Pancreas (tissue), 10 donors: ENCODE results near the gene AVEN. TPM values are rescaled to one million over a fixed set of nuclear protein-coding genes. Genes with fewer than 3 reads are reported as not detected.

Experiments
- ATAC-seq, 4 donors: fragments of 200-7000 bp; cut with Tn5 transposase; one replicate each; pipeline versions ENCODE4 v1.8.0 to v1.9.1; 2020; ENCODE audit warnings: mild to moderate bottlenecking in 4 of 4, moderate library complexity in 4 of 4
- DNase-seq, 6 donors: peaks; one replicate each; pipeline ENCODE4 v3.0.0-alpha.2; 2020
- FAIRE-seq: peaks from 2 replicates; lab custom pipeline; 2012; peaks lifted over from hg19 to GRCh38; lab: Jason Lieb, UNC
- H3K27ac ChIP-seq, 4 donors: fragments of 200-600 bp; sonication (generic); 1 replicate in 3 of 4; 2 replicates in 1 of 4; pipeline versions ENCODE4 v1.5.0 to v1.8.0; 2020
- H3K27me3 ChIP-seq, 4 donors: fragments of 200-600 bp; one replicate each; pipeline ENCODE4 v1.8.0; 2021
- H3K36me3 ChIP-seq, 3 donors: fragments of 200-600 bp; sonication (generic) in 1 of 3; one replicate each; pipeline versions ENCODE4 v1.5.0 to v1.8.0; 2020 to 2021
- H3K4me1 ChIP-seq, 3 donors: fragments of 200-600 bp; one replicate each; pipeline ENCODE4 v1.8.0; 2021
- H3K4me3 ChIP-seq, 4 donors: fragments of 200-600 bp; sonication (generic) in 2 of 4; one replicate each; pipeline versions ENCODE4 v1.5.0 to v1.8.0; 2020 to 2021
- H3K9me3 ChIP-seq, 4 donors: fragments of 200-600 bp; one replicate each; pipeline ENCODE4 v1.8.0; 2021
- WGBS, 2 donors: extraction: QIAGEN DNeasy Blood & Tissue Kit; methylation state at CpG; one replicate each; pipeline ENCODE4 v1.1.7; 2013; 5-methylcytosine and 5-hydroxymethylcytosine counted together
- intact Hi-C, 3 donors: fragments of 100-400 bp; cut with DNase I; formaldehyde crosslinking; loops; one replicate each; pipeline versions ENCODE4 v1.11.1 to v1.14.2; 2022
- polyA plus RNA-seq, 2 donors: library from polyadenylated mRNA; stranded (reverse); fragments of 200-250 nt; gene quantifications; one replicate each; pipeline ENCODE4 v1.2.3, GENCODE V29; 2013
- total RNA-seq, 6 donors: library from RNA; stranded (reverse); fragmentation: NEBNext Ultra II Directional in 4 of 6; extraction: Animal tissue kit (Norgen Biotek cat#: 25700) in 4 of 6; gene quantifications; one replicate each; pipeline versions ENCODE4 v1.2.1 to v1.2.4, GENCODE V29; 2021 to 2023
- TF ChIP-seq, protein P1 (sequence below), 4 donors: fragments of 200-600 bp; sonication (generic) in 3 of 4; IDR thresholded peaks; one replicate each; pipeline versions ENCODE4 v1.5.0 to v1.8.0; 2021; ENCODE audit warnings: antibody characterized with exemption in 4 of 4
- donor health status: healthy with polysubstance abuse.
- donor health status: DM: no; HTN: no; CAD: no; lungs with moderate emphysema.
- donor health status: DM: no; HTN: no; CAD: no.
- donor health status: control.
- donor health status: control.
- donor health status: Bipolar disorder and iron deficiency.
- donor health status: DM: yes; HTN: yes; CAD: no.
- donor health status: DM: no; HTN: no; CAD: no.
- donor health status: DM: no; HTN: no; CAD: no.
- donor health status: DM: yes; HTN: yes; CAD: no.

AVEN gene
- total and polyA plus RNA-seq, 8 donors: 5.9 to 13.9 (median 9.6) TPM

DNA sequence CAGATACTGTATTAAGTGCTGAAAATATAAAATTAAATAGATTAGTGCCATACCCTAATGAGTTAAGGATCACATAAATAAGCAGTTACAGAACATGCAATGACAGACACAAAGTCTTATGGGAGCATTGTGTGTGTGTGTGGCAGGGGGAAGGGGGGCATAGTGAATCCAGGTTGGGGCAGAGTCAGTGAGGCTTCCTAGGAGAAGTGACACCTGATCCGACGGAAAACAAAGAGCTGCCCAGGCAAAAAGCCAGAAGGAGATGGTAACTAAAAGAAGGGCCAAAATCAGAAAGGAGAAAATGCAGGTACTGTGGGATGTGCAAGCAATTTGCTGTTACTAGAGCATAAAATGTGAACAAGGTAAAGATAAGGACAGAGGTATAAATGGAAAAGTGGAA lies 150.8 kb downstream of the AVEN start:
- Histone ChIP-seq H3K27me3 (no peaks in the 10 kb centered on the region), H3K4me3 (no peak overlapping the region), H3K4me1 (no peaks in the 10 kb centered on the region), H3K9me3 (no peaks in the 10 kb centered on the region), H3K36me3 (no peaks in the 10 kb centered on the region), H3K27ac (no peak overlapping the region)
- TF ChIP-seq, protein P1, sequence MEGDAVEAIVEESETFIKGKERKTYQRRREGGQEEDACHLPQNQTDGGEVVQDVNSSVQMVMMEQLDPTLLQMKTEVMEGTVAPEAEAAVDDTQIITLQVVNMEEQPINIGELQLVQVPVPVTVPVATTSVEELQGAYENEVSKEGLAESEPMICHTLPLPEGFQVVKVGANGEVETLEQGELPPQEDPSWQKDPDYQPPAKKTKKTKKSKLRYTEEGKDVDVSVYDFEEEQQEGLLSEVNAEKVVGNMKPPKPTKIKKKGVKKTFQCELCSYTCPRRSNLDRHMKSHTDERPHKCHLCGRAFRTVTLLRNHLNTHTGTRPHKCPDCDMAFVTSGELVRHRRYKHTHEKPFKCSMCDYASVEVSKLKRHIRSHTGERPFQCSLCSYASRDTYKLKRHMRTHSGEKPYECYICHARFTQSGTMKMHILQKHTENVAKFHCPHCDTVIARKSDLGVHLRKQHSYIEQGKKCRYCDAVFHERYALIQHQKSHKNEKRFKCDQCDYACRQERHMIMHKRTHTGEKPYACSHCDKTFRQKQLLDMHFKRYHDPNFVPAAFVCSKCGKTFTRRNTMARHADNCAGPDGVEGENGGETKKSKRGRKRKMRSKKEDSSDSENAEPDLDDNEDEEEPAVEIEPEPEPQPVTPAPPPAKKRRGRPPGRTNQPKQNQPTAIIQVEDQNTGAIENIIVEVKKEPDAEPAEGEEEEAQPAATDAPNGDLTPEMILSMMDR (IDR thresholded peaks at IDR 0.05): no peak
- DNase-seq: no peak
- ATAC-seq: no peak
- no peak for FAIRE-seq
- WGBS, 2 donors: 39 to 50% methylated on average over 2 of the region's 2 CpGs
- intact Hi-C loops: no loop called here

DNA sequence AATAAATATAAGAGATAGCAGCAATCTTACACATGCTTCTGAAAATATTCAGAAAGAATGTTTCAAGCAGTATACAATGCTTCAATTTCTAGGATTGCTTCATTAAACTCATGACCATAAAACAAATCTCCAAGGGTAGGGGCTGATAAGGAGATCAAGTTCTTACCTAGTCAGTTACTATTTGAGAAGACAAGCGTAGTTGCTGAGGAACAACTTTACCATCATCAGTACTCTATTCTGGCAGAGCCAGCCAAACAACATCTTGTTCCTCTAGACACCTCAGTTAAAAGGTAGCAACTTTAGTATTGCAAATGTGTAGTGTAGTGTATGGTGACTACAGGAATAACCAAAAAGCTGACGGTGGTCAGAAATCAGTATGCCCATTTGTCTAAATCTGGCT lies 156.1 kb downstream of the AVEN start:
- Histone ChIP-seq H3K9me3 (no peaks in the 10 kb centered on the region), H3K4me3 (no peak overlapping the region), H3K27ac (no peak overlapping the region), H3K36me3 (no peaks in the 10 kb centered on the region), H3K27me3 (no peaks in the 10 kb centered on the region), H3K4me1 (no peaks in the 10 kb centered on the region)
- 88 to 93% methylated on average over 2 of the region's 2 CpGs for WGBS, 2 donors
- intact Hi-C loops: no loop called here
- FAIRE-seq (no peak), DNase-seq (no peak), ATAC-seq (no peak)
- TF ChIP-seq, protein P1 (IDR thresholded peaks at IDR 0.05): no peak

DNA sequence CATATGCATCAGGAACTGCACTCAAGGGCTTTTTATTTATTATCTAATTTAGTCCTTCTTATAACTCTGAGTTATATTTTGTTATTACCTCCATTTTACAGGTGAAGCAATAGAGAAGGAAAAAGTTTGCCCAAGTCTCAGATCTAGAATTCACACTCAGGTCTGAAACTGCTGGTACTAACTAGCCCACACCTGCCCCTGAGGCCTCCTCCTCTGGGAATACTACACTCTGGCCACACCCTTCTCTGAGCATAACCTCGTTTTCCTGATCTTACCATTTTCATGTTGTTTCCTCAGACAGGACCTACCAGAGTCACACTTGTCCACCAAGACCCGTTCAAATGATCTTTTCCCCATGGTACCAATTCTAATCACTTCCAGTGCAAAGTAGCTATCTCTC lies 164.8 kb downstream of the AVEN start:
- ATAC-seq (no peak), DNase-seq (no peak), FAIRE-seq (no peak)
- Histone ChIP-seq H3K36me3 (no peaks in the 10 kb centered on the region), H3K27ac (no peak overlapping the region), H3K9me3 (no peaks in the 10 kb centered on the region), H3K4me1 (no peaks in the 10 kb centered on the region), H3K4me3 (no peak overlapping the region), H3K27me3 (no peaks in the 10 kb centered on the region)
- intact Hi-C loops: no loop called here
- WGBS, 2 donors: 83 to 95% methylated on average over 2 of the region's 2 CpGs
- TF ChIP-seq, protein P1 (IDR thresholded peaks at IDR 0.05): no peak

DNA sequence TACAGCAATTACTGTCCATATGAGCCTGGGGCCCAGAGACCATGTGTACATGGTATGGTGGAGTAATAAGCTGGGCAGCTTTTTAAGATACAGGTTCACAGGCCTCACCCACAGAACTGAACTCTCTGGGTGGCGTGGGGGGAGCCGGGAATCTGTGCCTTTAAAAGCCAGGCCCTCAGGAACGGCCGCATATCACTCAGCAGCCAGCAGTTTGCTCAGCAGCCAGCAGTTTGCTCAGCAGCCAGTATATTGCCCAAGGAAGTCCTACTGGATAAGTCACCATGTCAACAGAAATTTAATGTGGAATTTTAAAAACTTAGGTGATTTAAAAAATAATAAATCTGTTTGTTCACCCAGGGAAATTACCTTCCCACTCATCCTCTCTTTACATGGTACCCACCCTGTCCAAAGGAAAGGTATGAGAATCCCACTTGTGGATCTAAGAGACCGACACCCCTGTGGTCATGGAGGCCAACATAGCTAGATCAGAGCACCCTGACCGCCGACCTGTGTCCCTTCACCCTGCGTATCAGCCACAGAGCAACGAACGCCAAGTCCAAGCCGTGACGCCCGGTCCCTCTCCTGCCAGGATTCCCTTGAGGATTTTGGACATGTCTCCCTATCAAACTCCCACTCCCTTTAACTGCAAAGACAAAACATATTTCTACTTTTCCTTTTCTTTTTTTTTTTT lies 166.4 kb downstream of the AVEN start:
- no peaks in the 10 kb centered on the region for H3K9me3 ChIP-seq
- no peak for DNase-seq
- no peaks in the 10 kb centered on the region for H3K27me3 ChIP-seq
- no peak overlapping the region for H3K4me3 ChIP-seq
- no peak overlapping the region for H3K27ac ChIP-seq
- TF ChIP-seq, protein P1 (IDR thresholded peaks at IDR 0.05): no peak
- no peaks in the 10 kb centered on the region for H3K36me3 ChIP-seq
- FAIRE-seq: no peak
- ATAC-seq: no peak
- intact Hi-C loops: no loop called here
- WGBS, 2 donors: 89 to 93% methylated on average over 13 of the region's 13 CpGs
- no peaks in the 10 kb centered on the region for H3K4me1 ChIP-seq

DNA sequence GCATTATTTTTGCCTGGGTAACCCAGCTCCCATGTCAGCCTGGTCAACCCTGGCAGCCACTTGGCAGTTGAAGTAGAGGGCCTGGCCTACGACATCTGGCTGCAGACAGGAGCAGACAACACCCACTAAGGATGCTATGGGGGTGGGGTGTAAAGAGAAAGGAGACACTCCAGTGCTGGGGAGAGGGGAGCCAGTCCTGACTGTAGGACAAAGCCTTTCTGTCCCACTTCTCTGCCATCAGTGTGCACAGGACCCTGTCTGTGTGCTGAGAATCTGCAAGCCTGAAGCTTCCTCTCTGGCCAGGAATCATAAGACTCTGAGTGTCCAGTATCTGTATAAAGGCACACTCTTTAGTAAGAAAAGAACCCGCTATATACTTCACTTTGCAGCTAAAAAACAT lies 167.0 kb downstream of the AVEN start:
- TF ChIP-seq, protein P1 (IDR thresholded peaks at IDR 0.05): no peak

More for the DNA sequence above, 167.0 kb downstream of the AVEN start:
- H3K4me3 ChIP-seq: no peak overlapping the region
- no peaks in the 10 kb centered on the region for H3K4me1 ChIP-seq
- no peak overlapping the region for H3K27ac ChIP-seq
- intact Hi-C loops: no loop called here
- DNase-seq (no peak), FAIRE-seq (no peak), ATAC-seq (no peak)
- no peaks in the 10 kb centered on the region for H3K27me3 ChIP-seq
- WGBS, 2 donors: 92 to 97% methylated on average over 2 of the region's 2 CpGs
- H3K9me3 ChIP-seq: no peaks in the 10 kb centered on the region
- no peaks in the 10 kb centered on the region for H3K36me3 ChIP-seq
